B cell (primary cell): Measurements from ENCODE around the gene TUBA8. TPM values are rescaled to one million over a fixed set of nuclear protein-coding genes. Genes with fewer than 3 reads are reported as not detected.
"Not testable (repeated sequence)": the region's sequence is repeated elsewhere in the genome, so short reads cannot be mapped to it uniquely, and the experiment has no call there.

Experiments used
- ATAC-seq: fragments of 200-7000 bp; cut with Tn5 transposase; one replicate; pipeline ENCODE4 v1.10.0; 2021; ENCODE audit warnings: low read depth, mild to moderate bottlenecking, moderate number of reproducible peaks, moderate library complexity
- CTCF ChIA-PET: fragments of 350-600 bp; sonication (Branson Sonifier 250); formaldehyde crosslinking; loops from one replicate; lab custom pipeline; 2021; ENCODE audit warnings: antibody characterized with exemption, inconsistent platforms; lab: Charles Lee
- POLR2A ChIA-PET: fragments of 350-600 bp; sonication (Branson Sonifier 250); formaldehyde crosslinking; loops from one replicate; lab custom pipeline; 2021; ENCODE audit warnings: antibody characterized with exemption; lab: Charles Lee
- DNase-seq: peaks from one replicate; pipeline ENCODE4 v3.0.0; 2013
- H2AFZ ChIP-seq: 2 replicates; pipeline ENCODE4 v1.6.1; 2012; ENCODE audit warnings: mild to moderate bottlenecking, low read depth, low read length; ENCODE audit not compliant: insufficient read depth, poor library complexity, severe bottlenecking
- H3K27ac ChIP-seq, 2 donors: 1 replicate in 1 of 2; 2 replicates in 1 of 2; pipeline ENCODE4 v1.5.1; 2012 to 2013; ENCODE audit warnings: low read length in 2 of 2, mild to moderate bottlenecking in 2 of 2, moderate library complexity in 1 of 2
- H3K27me3 ChIP-seq, 4 experiments: fragments of 200-600 bp in 1 of 4; sonication (generic) in 1 of 4; replicated peaks in 1 of 4; 1 replicate in 2 of 4; 2 replicates in 2 of 4; pipeline versions ENCODE4 v1.6.1 to v1.7.0; 2013 to 2016; ENCODE audit warnings: low read length in 3 of 4, mild to moderate bottlenecking in 2 of 4, mixed read lengths in 1 of 4, moderate library complexity in 1 of 4; ENCODE audit not compliant: insufficient read depth in 4 of 4, control insufficient read depth in 3 of 4; ENCODE audit errors: control extremely low read depth in 1 of 4
- H3K36me3 ChIP-seq, 2 experiments: replicated peaks in 1 of 2; 1 replicate in 1 of 2; 2 replicates in 1 of 2; pipeline versions ENCODE4 v1.6.1 to v1.7.1; 2013; ENCODE audit warnings: low read length in 1 of 2; ENCODE audit not compliant: insufficient read depth in 2 of 2, control insufficient read depth in 1 of 2; ENCODE audit errors: control extremely low read depth in 1 of 2, extremely low read depth in 1 of 2
- H3K4me1 ChIP-seq, 2 donors: fragments of 200-600 bp in 1 of 2; sonication (generic) in 1 of 2; 1 replicate in 1 of 2; 2 replicates in 1 of 2; pipeline versions ENCODE4 v1.5.1 to v1.6.1; 2013 to 2017; ENCODE audit warnings: low read length in 2 of 2; ENCODE audit not compliant: control insufficient read depth in 2 of 2, insufficient read depth in 2 of 2
- H3K4me2 ChIP-seq: replicated peaks from 2 replicates; pipeline ENCODE3; 2012; ENCODE audit warnings: mild to moderate bottlenecking, low read depth, low read length; ENCODE audit not compliant: poor library complexity, severe bottlenecking
- H3K4me3 ChIP-seq, 5 experiments: fragments of 200-600 bp in 1 of 5; sonication (generic) in 1 of 5; 1 replicate in 3 of 5; 2 replicates in 2 of 5; pipeline versions ENCODE4 v1.5.1 to v1.7.0; 2011 to 2016; ENCODE audit warnings: low read length in 4 of 5, mild to moderate bottlenecking in 4 of 5, low read depth in 2 of 5, control low read depth in 1 of 5, moderate library complexity in 1 of 5; ENCODE audit not compliant: insufficient read depth in 1 of 5; ENCODE audit errors: control extremely low read depth in 1 of 5, extremely low read depth in 1 of 5
- H3K79me2 ChIP-seq: fragments of 200-600 bp; sonication (generic); one replicate; pipeline ENCODE4 v1.6.0; 2016; ENCODE audit warnings: low read length; ENCODE audit not compliant: control insufficient read depth, insufficient read depth
- H3K9ac ChIP-seq: fragments of 200-600 bp; sonication (generic); 2 replicates; pipeline ENCODE4 v1.6.1; 2017; ENCODE audit warnings: mild to moderate bottlenecking, low read length, moderate library complexity
- H3K9me3 ChIP-seq, 3 donors: one replicate each; pipeline versions ENCODE4 v1.6.1 to v1.7.1; 2013; ENCODE audit warnings: low read length in 2 of 3; ENCODE audit not compliant: control insufficient read depth in 2 of 3, insufficient read depth in 1 of 3; ENCODE audit errors: control extremely low read depth in 1 of 3
- H4K20me1 ChIP-seq: 2 replicates; pipeline ENCODE4 v1.6.0; 2012; ENCODE audit warnings: mild to moderate bottlenecking, low read length; ENCODE audit not compliant: insufficient read depth, control insufficient read depth, poor library complexity, severe bottlenecking
- H3K27ac Mint-ChIP-seq: one replicate; pipeline ENCODE4 v1.8.0; 2021; ENCODE audit warnings: mixed read lengths
- H3K27me3 Mint-ChIP-seq: one replicate; pipeline ENCODE4 v1.8.0; 2021; ENCODE audit warnings: mixed read lengths
- H3K4me1 Mint-ChIP-seq: one replicate; pipeline ENCODE4 v1.8.0; 2021; ENCODE audit warnings: mixed read lengths
- H3K4me3 Mint-ChIP-seq: one replicate; pipeline ENCODE4 v1.8.0; 2021; ENCODE audit warnings: mixed read lengths
- H3K9me3 Mint-ChIP-seq: one replicate; pipeline ENCODE4 v1.8.0; 2022; ENCODE audit warnings: mixed read lengths; ENCODE audit not compliant: insufficient read depth
- EZH2 ChIP-seq: IDR thresholded peaks from 2 replicates; pipeline ENCODE4 v1.6.1; 2012; ENCODE audit warnings: borderline replicate concordance, low read depth, mild to moderate bottlenecking, moderate library complexity, low read length; ENCODE audit not compliant: insufficient read depth, poor library complexity, severe bottlenecking
- WGBS: methylation state at CpG from one replicate; pipeline ENCODE4 v1.1.5; 2013; ENCODE audit warnings: missing lambda C conversion rate; ENCODE audit not compliant: insufficient coverage; 5-methylcytosine and 5-hydroxymethylcytosine counted together
- intact Hi-C: fragments of 100-400 bp; cut with micrococcal nuclease; formaldehyde crosslinking; loops from one replicate; pipeline ENCODE4 v1.10.0; 2022
- polyA plus RNA-seq: library from polyadenylated mRNA; depleted of rRNA; stranded (reverse); fragments of >200 nt; gene quantifications from 2 replicates; pipeline ENCODE4 v1.2.3, GENCODE V29; 2012
- total RNA-seq, 2 donors: library from RNA; stranded (reverse); fragments of 120-200 nt in 1 of 2; gene quantifications; 1 replicate in 1 of 2; 2 replicates in 1 of 2; pipeline versions ENCODE4 v1.2.3 to v1.2.4, GENCODE V29; 2013 to 2022
- TF ChIP-seq, protein P1 (sequence below): fragments of 200-600 bp; IDR thresholded peaks from one replicate; pipeline ENCODE4 v1.8.0; 2022; ENCODE audit warnings: antibody characterized with exemption, mild to moderate bottlenecking

Gene TUBA8
- total and polyA plus RNA-seq, 2 donors (not counting 1 experiment from before 2014, with no cell fraction given) = 1.8 to 3.4 TPM

DNA sequence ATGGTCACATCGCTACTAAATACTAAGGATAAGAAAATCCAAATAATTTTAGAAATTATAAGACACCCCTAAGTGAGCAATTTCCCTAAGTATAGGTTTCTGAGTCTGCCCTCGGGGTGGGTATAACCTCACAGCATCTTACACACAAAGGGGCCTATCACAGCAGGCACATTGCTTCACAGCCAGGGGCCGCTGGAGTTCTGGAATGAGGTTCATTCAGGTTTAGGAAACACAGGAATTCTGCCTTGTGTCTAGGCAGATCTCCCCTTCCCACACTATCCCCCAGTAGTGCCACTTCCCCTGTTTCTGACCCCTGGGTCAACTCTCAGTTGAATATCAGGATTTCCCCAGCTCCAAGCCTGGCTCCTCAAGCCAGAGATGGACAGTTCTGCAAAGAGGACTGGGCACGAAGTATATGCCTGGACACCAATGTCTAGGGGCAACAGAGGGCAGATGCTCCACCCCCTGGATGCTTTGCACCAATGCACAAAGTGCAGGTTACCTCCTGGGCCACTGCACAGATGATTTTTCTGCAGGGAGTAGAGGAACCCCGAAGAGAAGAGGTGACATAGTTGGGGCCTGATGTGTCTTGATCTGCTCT is 11.4 kb downstream of the TUBA8 start:
- WGBS = 100% methylated on average over 1 of the region's 5 CpGs

DNA sequence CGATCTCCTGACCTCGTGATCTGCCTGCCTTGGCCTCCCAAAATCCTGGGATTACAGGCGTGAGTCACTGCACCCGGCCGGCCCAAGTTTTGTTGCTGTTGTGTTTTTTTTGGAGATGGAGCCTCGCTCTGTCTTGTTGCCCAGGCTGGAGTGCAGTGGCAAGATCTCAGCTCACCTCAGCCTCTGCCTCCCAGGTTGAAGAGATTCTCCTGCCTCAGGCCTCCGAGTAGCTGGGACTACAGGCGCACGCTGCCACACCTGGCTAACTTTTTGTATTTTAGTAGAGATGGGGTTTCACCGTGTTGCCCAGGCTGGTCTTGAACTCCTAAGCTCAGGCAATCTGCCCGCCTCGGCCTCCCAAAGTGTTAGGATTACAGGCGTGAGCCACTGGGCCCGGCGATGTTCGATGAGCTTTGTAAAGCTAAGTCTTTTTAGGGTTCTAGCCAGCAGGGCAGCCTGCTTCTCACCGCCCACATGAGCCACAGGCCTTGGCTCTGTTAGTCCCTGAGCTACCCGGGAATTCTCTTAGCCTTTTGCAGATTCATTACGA is 12.9 kb downstream of the TUBA8 start:
- H3K4me3 Mint-ChIP-seq, POLR2A ChIA-PET, H4K20me1 ChIP-seq, H3K36me3 ChIP-seq, H3K9me3 Mint-ChIP-seq, H3K27ac ChIP-seq, H3K27me3 Mint-ChIP-seq, ATAC-seq, H3K9me3 ChIP-seq, H3K79me2 ChIP-seq, H3K4me2 ChIP-seq, H3K27ac Mint-ChIP-seq, intact Hi-C loops, H3K9ac ChIP-seq, H2AFZ ChIP-seq, H3K27me3 ChIP-seq, H3K4me1 ChIP-seq, H3K4me3 ChIP-seq, DNase-seq, H3K4me1 Mint-ChIP-seq: not testable (repeated sequence)
- CTCF ChIA-PET = interaction anchor here (0.7 kb wide), 1 partner anchor 48 kb away, joined by 4 read pairs; no protein-coding TSS in a partner anchor
- 97% methylated on average over 16 of the region's 19 CpGs for WGBS

More for the DNA sequence above, 11.4 kb downstream of the TUBA8 start:
- Mint-ChIP-seq H3K4me1 (peaks cover 10% of the 10 kb centered on the region), H3K27ac (no peak overlapping the region), H3K4me3 (no peak overlapping the region), H3K27me3 (no peaks in the 10 kb centered on the region), H3K9me3 (no peaks in the 10 kb centered on the region)
- intact Hi-C loops = no loop called here
- no peak overlapping the region for H3K27ac ChIP-seq
- POLR2A ChIA-PET = no interaction called here
- H3K4me2 ChIP-seq = no peak overlapping the region
- peaks cover 0 to 2% of the 10 kb centered on the region in 2 experiments for H3K36me3 ChIP-seq
- no peak for TF ChIP-seq EZH2
- TF ChIP-seq, protein P1, sequence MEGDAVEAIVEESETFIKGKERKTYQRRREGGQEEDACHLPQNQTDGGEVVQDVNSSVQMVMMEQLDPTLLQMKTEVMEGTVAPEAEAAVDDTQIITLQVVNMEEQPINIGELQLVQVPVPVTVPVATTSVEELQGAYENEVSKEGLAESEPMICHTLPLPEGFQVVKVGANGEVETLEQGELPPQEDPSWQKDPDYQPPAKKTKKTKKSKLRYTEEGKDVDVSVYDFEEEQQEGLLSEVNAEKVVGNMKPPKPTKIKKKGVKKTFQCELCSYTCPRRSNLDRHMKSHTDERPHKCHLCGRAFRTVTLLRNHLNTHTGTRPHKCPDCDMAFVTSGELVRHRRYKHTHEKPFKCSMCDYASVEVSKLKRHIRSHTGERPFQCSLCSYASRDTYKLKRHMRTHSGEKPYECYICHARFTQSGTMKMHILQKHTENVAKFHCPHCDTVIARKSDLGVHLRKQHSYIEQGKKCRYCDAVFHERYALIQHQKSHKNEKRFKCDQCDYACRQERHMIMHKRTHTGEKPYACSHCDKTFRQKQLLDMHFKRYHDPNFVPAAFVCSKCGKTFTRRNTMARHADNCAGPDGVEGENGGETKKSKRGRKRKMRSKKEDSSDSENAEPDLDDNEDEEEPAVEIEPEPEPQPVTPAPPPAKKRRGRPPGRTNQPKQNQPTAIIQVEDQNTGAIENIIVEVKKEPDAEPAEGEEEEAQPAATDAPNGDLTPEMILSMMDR = no peak
- no peaks in the 10 kb centered on the region for H4K20me1 ChIP-seq
- H3K27me3 ChIP-seq = no peaks in the 10 kb centered on the region
- H3K4me1 ChIP-seq = peaks cover 2 to 3% of the 10 kb centered on the region in 2 donors
- H3K9me3 ChIP-seq = no peaks in the 10 kb centered on the region
- H3K4me3 ChIP-seq = no peak overlapping the region
- H3K79me2 ChIP-seq = no peaks in the 10 kb centered on the region
- CTCF ChIA-PET = no interaction called here
- ATAC-seq = no peak
- H2AFZ ChIP-seq = no peak overlapping the region
- no peak overlapping the region for H3K9ac ChIP-seq
- no peak for DNase-seq
